Measurements from ENCODE around the gene NOL3.

Gene NOL3

DNA sequence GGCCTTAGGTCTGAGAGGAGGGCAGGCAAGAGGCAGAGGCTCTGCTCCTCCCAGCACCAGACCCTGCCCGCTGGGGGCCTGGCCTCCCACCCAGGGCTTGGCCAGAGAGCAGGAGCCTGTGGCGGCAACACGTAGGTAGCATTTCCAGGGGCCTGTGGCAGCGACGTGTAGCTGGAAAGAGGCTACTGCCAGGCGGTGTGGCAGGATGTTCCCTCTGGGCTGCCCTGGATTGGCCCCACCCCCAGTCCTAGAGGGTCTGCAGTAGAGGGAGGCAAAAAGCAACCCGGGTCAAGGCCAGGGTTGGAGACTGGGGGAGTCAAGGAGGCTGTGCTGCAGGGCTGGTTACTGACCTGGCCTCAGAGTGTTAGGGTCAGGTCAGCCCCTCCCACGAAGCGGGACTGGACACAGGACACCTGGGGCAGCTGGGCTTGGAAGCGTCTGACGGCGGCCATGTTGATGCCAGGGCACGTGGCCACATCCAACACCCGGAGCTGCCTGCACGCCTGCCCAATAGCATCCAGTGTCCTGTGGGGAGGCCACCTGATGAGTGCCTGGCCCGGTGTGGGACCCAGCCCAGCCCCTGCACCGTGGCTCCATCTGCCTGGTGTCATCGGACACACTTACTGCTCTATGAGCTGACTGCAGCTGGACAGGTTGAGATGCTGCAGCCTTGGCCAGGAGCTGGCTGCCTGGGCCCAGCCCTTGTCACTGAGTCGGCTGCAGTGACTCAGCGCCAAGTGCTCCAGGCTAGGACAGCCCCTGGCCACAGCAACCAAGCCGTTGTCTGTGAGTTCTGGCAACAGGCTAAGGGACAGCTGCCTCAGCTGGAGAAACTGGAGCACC is 37.1 kb downstream of the NOL3 start:
- TF ChIP-seq TEAD4 (IDR thresholded peaks at IDR 0.05) = no peak
- no peak for TF ChIP-seq CREB1 (IDR thresholded peaks at IDR 0.05; ENCODE audit: low read depth)
- no peak for TF ChIP-seq NFIC (IDR thresholded peaks at IDR 0.05)
- TF ChIP-seq TCF12 (IDR thresholded peaks at IDR 0.05; ENCODE audit: low read depth) = no peak
- TF ChIP-seq, protein P1, sequence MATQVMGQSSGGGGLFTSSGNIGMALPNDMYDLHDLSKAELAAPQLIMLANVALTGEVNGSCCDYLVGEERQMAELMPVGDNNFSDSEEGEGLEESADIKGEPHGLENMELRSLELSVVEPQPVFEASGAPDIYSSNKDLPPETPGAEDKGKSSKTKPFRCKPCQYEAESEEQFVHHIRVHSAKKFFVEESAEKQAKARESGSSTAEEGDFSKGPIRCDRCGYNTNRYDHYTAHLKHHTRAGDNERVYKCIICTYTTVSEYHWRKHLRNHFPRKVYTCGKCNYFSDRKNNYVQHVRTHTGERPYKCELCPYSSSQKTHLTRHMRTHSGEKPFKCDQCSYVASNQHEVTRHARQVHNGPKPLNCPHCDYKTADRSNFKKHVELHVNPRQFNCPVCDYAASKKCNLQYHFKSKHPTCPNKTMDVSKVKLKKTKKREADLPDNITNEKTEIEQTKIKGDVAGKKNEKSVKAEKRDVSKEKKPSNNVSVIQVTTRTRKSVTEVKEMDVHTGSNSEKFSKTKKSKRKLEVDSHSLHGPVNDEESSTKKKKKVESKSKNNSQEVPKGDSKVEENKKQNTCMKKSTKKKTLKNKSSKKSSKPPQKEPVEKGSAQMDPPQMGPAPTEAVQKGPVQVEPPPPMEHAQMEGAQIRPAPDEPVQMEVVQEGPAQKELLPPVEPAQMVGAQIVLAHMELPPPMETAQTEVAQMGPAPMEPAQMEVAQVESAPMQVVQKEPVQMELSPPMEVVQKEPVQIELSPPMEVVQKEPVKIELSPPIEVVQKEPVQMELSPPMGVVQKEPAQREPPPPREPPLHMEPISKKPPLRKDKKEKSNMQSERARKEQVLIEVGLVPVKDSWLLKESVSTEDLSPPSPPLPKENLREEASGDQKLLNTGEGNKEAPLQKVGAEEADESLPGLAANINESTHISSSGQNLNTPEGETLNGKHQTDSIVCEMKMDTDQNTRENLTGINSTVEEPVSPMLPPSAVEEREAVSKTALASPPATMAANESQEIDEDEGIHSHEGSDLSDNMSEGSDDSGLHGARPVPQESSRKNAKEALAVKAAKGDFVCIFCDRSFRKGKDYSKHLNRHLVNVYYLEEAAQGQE (IDR thresholded peaks at IDR 0.05; ENCODE audit: low read depth) = no peak
- TF ChIP-seq, protein P2, sequence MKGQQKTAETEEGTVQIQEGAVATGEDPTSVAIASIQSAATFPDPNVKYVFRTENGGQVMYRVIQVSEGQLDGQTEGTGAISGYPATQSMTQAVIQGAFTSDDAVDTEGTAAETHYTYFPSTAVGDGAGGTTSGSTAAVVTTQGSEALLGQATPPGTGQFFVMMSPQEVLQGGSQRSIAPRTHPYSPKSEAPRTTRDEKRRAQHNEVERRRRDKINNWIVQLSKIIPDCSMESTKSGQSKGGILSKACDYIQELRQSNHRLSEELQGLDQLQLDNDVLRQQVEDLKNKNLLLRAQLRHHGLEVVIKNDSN (IDR thresholded peaks at IDR 0.05) = no peak
- TF ChIP-seq EGR1 (IDR thresholded peaks at IDR 0.05) = no peak
- TF ChIP-seq ZBTB7A (IDR thresholded peaks at IDR 0.05; ENCODE audit: low read depth) = no peak
- TF ChIP-seq CEBPB (IDR thresholded peaks at IDR 0.05) = no peak
- TF ChIP-seq, protein P3, sequence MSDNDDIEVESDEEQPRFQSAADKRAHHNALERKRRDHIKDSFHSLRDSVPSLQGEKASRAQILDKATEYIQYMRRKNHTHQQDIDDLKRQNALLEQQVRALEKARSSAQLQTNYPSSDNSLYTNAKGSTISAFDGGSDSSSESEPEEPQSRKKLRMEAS (IDR thresholded peaks at IDR 0.05) = no peak
- TF ChIP-seq YY1 (IDR thresholded peaks at IDR 0.05; ENCODE audit: low read depth) = no peak
- TF ChIP-seq RAD21 (IDR thresholded peaks at IDR 0.05; ENCODE audit: low read depth) = no peak

DNA sequence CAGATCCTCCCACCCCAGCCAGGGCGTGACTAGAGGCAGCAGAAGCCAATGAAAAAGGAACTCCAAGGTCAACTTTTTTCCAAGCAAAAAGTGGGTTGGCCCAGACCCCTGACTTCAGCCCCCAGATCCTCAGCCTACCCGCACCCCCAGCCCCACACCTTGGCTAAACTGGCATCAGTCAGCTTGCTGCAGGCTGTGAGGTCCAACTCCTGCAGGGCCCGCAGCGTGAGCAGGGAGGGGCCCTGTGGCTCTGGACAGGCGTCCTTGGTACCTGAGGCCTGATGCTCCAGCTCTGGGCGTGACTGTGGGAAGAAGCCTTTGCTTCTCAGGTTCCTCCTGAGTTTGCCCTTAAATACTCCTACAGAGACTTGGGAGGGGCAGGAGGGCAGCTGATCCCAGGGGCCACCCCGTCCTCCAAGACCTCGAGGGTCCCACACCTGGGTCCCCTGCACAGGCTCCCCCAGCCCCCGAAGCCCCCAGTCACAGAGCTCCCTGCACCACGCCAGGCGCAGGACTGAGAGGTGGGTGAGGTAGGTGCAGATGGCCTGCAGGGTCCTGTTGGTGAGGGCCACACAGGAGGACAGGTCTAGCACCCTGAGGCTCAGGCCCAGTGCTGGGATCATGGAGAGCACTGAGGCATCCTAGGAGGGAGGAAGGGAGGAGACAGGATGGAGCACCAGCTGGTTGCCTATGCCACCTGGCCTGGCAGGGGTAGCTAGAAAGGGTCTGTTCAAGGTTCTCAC is 38.0 kb downstream of the NOL3 start:
- TF ChIP-seq NFIC (IDR thresholded peaks at IDR 0.05) (no peak), TAF1 (IDR thresholded peaks at IDR 0.05; ENCODE audit: low read depth) (no peak), TEAD4 (IDR thresholded peaks at IDR 0.05) (no peak), EGR1 (IDR thresholded peaks at IDR 0.05) (no peak), RAD21 (IDR thresholded peaks at IDR 0.05; ENCODE audit: low read depth) (no peak), FOXM1 (IDR thresholded peaks at IDR 0.05; ENCODE audit: borderline replicate concordance, low read depth) (no peak), YY1 (IDR thresholded peaks at IDR 0.05; ENCODE audit: low read depth) (no peak), ZBTB7A (IDR thresholded peaks at IDR 0.05; ENCODE audit: low read depth) (no peak; the same call in 1 of the 2 replicates), EP300 (IDR thresholded peaks at IDR 0.05; ENCODE audit: borderline replicate concordance) (no peak), CEBPB (IDR thresholded peaks at IDR 0.05) (no peak), CREB1 (IDR thresholded peaks at IDR 0.05; ENCODE audit: low read depth) (no peak), TCF12 (IDR thresholded peaks at IDR 0.05; ENCODE audit: low read depth) (no peak)
- TF ChIP-seq, protein P1 (IDR thresholded peaks at IDR 0.05; ENCODE audit: low read depth) = no peak
- TF ChIP-seq, protein P2 (IDR thresholded peaks at IDR 0.05) = no peak
- TF ChIP-seq, protein P3 (IDR thresholded peaks at IDR 0.05) = no peak

DNA sequence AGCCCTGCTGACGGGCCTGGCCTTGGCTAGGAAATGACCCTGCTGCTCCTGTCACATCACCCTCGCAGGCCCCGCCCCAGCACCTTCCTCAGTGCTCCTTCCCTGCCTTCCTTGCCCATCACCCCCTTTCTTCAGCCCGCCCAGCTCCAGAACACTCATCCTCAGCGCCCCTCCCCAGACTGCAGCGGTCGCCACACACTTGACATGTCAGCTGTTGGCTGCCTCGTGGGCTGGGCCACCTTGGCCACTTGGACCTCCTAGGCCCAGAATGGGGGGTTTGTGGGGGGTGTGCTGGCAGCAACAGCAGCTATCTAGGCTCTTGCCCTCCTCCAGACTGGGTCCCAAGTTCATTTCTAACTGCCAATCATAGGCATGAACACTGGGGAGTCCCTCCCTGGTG is 39.2 kb downstream of the NOL3 start:
- no peak for TF ChIP-seq RAD21 (IDR thresholded peaks at IDR 0.05; ENCODE audit: low read depth)
- TF ChIP-seq, protein P1 (IDR thresholded peaks at IDR 0.05; ENCODE audit: low read depth) = no peak
- TF ChIP-seq TEAD4 (IDR thresholded peaks at IDR 0.05) = no peak
- TF ChIP-seq ZBTB7A (IDR thresholded peaks at IDR 0.05; ENCODE audit: low read depth) = no peak
- TF ChIP-seq TCF12 (IDR thresholded peaks at IDR 0.05; ENCODE audit: low read depth) = no peak
- TF ChIP-seq, protein P3 (IDR thresholded peaks at IDR 0.05) = no peak
- TF ChIP-seq EGR1 (IDR thresholded peaks at IDR 0.05) = no peak
- no peak for TF ChIP-seq YY1 (IDR thresholded peaks at IDR 0.05; ENCODE audit: low read depth)
- TF ChIP-seq TAF1 (IDR thresholded peaks at IDR 0.05; ENCODE audit: low read depth) = no peak
- TF ChIP-seq EP300 (IDR thresholded peaks at IDR 0.05; ENCODE audit: borderline replicate concordance) = no peak
- no peak for TF ChIP-seq FOXM1 (IDR thresholded peaks at IDR 0.05; ENCODE audit: borderline replicate concordance, low read depth)
- no peak for TF ChIP-seq NFIC (IDR thresholded peaks at IDR 0.05)
- TF ChIP-seq CEBPB (IDR thresholded peaks at IDR 0.05) = no peak
- TF ChIP-seq, protein P2 (IDR thresholded peaks at IDR 0.05) = no peak
- no peak for TF ChIP-seq CREB1 (IDR thresholded peaks at IDR 0.05; ENCODE audit: low read depth)
